ENCODE results near the gene ABHD15.
"Not testable (repeated sequence)": the region's sequence is repeated elsewhere in the genome, so short reads cannot be mapped to it uniquely, and the experiment has no call there.

ABHD15 gene

GRCh38 chr17:29563816-29564215 is 3.0 kb downstream of the ABHD15 start:
- no peaks in the 10 kb centered on the region for H3K36me3 ChIP-seq (ENCODE audit: insufficient read depth, low read length)
- no peak overlapping the region for H2AFZ ChIP-seq (ENCODE audit: low read length, unreplicated experiment)
- peaks cover 7% of the 10 kb centered on the region for H3K4me1 ChIP-seq (ENCODE audit: control insufficient read depth, insufficient read depth, low read length, unreplicated experiment)
- H3K4me3 ChIP-seq (ENCODE audit: low read depth, low read length): no peak overlapping the region
- no peak overlapping the region for H3K27ac ChIP-seq (ENCODE audit: low read depth, low read length)
- H3K27me3 ChIP-seq (ENCODE audit: insufficient read depth, low read length): no peaks in the 10 kb centered on the region
- H3K79me2 ChIP-seq (ENCODE audit: control insufficient read depth, insufficient read depth, low read length, unreplicated experiment): no peaks in the 10 kb centered on the region

GRCh38 chr17:29562615-29563014 is 4.2 kb downstream of the ABHD15 start:
- H3K27me3 ChIP-seq (ENCODE audit: insufficient read depth, low read length): no peaks in the 10 kb centered on the region
- H3K4me3 ChIP-seq (ENCODE audit: low read depth, low read length): no peak overlapping the region
- H3K79me2 ChIP-seq (ENCODE audit: control insufficient read depth, insufficient read depth, low read length, unreplicated experiment): no peaks in the 10 kb centered on the region
- no peaks in the 10 kb centered on the region for H3K36me3 ChIP-seq (ENCODE audit: insufficient read depth, low read length)
- peaks cover 8% of the 10 kb centered on the region for H3K4me1 ChIP-seq (ENCODE audit: control insufficient read depth, insufficient read depth, low read length, unreplicated experiment)
- H2AFZ ChIP-seq (ENCODE audit: low read length, unreplicated experiment): no peak overlapping the region
- no peak overlapping the region for H3K27ac ChIP-seq (ENCODE audit: low read depth, low read length)

- H3K27me3 ChIP-seq (ENCODE audit: insufficient read depth, low read length): no peaks in the 10 kb centered on the region
- no peak overlapping the region for H3K27ac ChIP-seq (ENCODE audit: low read depth, low read length)
- no peak overlapping the region for H2AFZ ChIP-seq (ENCODE audit: low read length, unreplicated experiment)
- H3K36me3 ChIP-seq (ENCODE audit: insufficient read depth, low read length): no peaks in the 10 kb centered on the region
- no peaks in the 10 kb centered on the region for H3K79me2 ChIP-seq (ENCODE audit: control insufficient read depth, insufficient read depth, low read length, unreplicated experiment)
- no peak overlapping the region for H3K4me3 ChIP-seq (ENCODE audit: low read depth, low read length)
- H3K4me1 ChIP-seq (ENCODE audit: control insufficient read depth, insufficient read depth, low read length, unreplicated experiment): peaks cover 15% of the 10 kb centered on the region
These were observed 5.0 kb downstream of the ABHD15 start for GRCh38 chr17:29561554-29562517.

GRCh38 chr17:29560316-29560715 is 6.5 kb downstream of the ABHD15 start:
- Histone ChIP-seq H3K79me2 (ENCODE audit: control insufficient read depth, insufficient read depth, low read length, unreplicated experiment) (no peaks in the 10 kb centered on the region), H3K4me1 (ENCODE audit: control insufficient read depth, insufficient read depth, low read length, unreplicated experiment) (peaks cover 8% of the 10 kb centered on the region), H3K36me3 (ENCODE audit: insufficient read depth, low read length) (no peaks in the 10 kb centered on the region), H3K4me3 (ENCODE audit: low read depth, low read length) (no peak overlapping the region), H3K27me3 (ENCODE audit: insufficient read depth, low read length) (no peaks in the 10 kb centered on the region), H2AFZ (ENCODE audit: low read length, unreplicated experiment) (no peak overlapping the region), H3K27ac (ENCODE audit: low read depth, low read length) (no peak overlapping the region)

- Histone ChIP-seq H2AFZ (ENCODE audit: low read length, unreplicated experiment) (no peak overlapping the region), H3K79me2 (ENCODE audit: control insufficient read depth, insufficient read depth, low read length, unreplicated experiment) (no peaks in the 10 kb centered on the region), H3K27me3 (ENCODE audit: insufficient read depth, low read length) (no peaks in the 10 kb centered on the region), H3K4me1 (ENCODE audit: control insufficient read depth, insufficient read depth, low read length, unreplicated experiment) (peaks cover 8% of the 10 kb centered on the region), H3K36me3 (ENCODE audit: insufficient read depth, low read length) (no peaks in the 10 kb centered on the region), H3K4me3 (ENCODE audit: low read depth, low read length) (no peak overlapping the region), H3K27ac (ENCODE audit: low read depth, low read length) (no peak overlapping the region)
These were observed 7.2 kb downstream of the ABHD15 start for GRCh38 chr17:29559640-29560039.

GRCh38 chr17:29558139-29558538 is 8.7 kb downstream of the ABHD15 start:
- not testable (repeated sequence) for H3K4me3 ChIP-seq (ENCODE audit: low read depth, low read length); H3K27ac ChIP-seq (ENCODE audit: low read depth, low read length); H3K79me2 ChIP-seq (ENCODE audit: control insufficient read depth, insufficient read depth, low read length, unreplicated experiment); H3K36me3 ChIP-seq (ENCODE audit: insufficient read depth, low read length); H3K4me1 ChIP-seq (ENCODE audit: control insufficient read depth, insufficient read depth, low read length, unreplicated experiment); H3K27me3 ChIP-seq (ENCODE audit: insufficient read depth, low read length); H2AFZ ChIP-seq (ENCODE audit: low read length, unreplicated experiment)

GRCh38 chr17:29557739-29558116 is 9.1 kb downstream of the ABHD15 start:
- Histone ChIP-seq H3K4me3 (ENCODE audit: low read depth, low read length) (no peak overlapping the region), H3K27me3 (ENCODE audit: insufficient read depth, low read length) (no peaks in the 10 kb centered on the region), H3K27ac (ENCODE audit: low read depth, low read length) (no peak overlapping the region), H3K4me1 (ENCODE audit: control insufficient read depth, insufficient read depth, low read length, unreplicated experiment) (peaks cover 8% of the 10 kb centered on the region), H2AFZ (ENCODE audit: low read length, unreplicated experiment) (no peak overlapping the region), H3K79me2 (ENCODE audit: control insufficient read depth, insufficient read depth, low read length, unreplicated experiment) (no peaks in the 10 kb centered on the region), H3K36me3 (ENCODE audit: insufficient read depth, low read length) (no peaks in the 10 kb centered on the region)

GRCh38 chr17:29557085-29557738 is 9.6 kb downstream of the ABHD15 start:
- Histone ChIP-seq H3K4me1 (ENCODE audit: control insufficient read depth, insufficient read depth, low read length, unreplicated experiment) (peaks cover 8% of the 10 kb centered on the region), H3K4me3 (ENCODE audit: low read depth, low read length) (no peak overlapping the region), H2AFZ (ENCODE audit: low read length, unreplicated experiment) (no peak overlapping the region), H3K27me3 (ENCODE audit: insufficient read depth, low read length) (no peaks in the 10 kb centered on the region), H3K79me2 (ENCODE audit: control insufficient read depth, insufficient read depth, low read length, unreplicated experiment) (no peaks in the 10 kb centered on the region), H3K36me3 (ENCODE audit: insufficient read depth, low read length) (no peaks in the 10 kb centered on the region), H3K27ac (ENCODE audit: low read depth, low read length) (no peak overlapping the region)

- Histone ChIP-seq H3K36me3 (ENCODE audit: insufficient read depth, low read length) (no peaks in the 10 kb centered on the region), H3K27ac (ENCODE audit: low read depth, low read length) (no peak overlapping the region), H3K27me3 (ENCODE audit: insufficient read depth, low read length) (no peaks in the 10 kb centered on the region), H3K4me1 (ENCODE audit: control insufficient read depth, insufficient read depth, low read length, unreplicated experiment) (peaks cover 8% of the 10 kb centered on the region), H2AFZ (ENCODE audit: low read length, unreplicated experiment) (no peak overlapping the region), H3K79me2 (ENCODE audit: control insufficient read depth, insufficient read depth, low read length, unreplicated experiment) (no peaks in the 10 kb centered on the region), H3K4me3 (ENCODE audit: low read depth, low read length) (no peak overlapping the region)
These were observed 11.0 kb downstream of the ABHD15 start for GRCh38 chr17:29555840-29556239.

GRCh38 chr17:29549177-29549923 is 17.5 kb downstream of the ABHD15 start:
- Histone ChIP-seq H3K79me2 (ENCODE audit: control insufficient read depth, insufficient read depth, low read length, unreplicated experiment) (no peaks in the 10 kb centered on the region), H2AFZ (ENCODE audit: low read length, unreplicated experiment) (no peak overlapping the region), H3K27me3 (ENCODE audit: insufficient read depth, low read length) (no peaks in the 10 kb centered on the region), H3K4me3 (ENCODE audit: low read depth, low read length) (no peak overlapping the region), H3K27ac (ENCODE audit: low read depth, low read length) (no peak overlapping the region), H3K36me3 (ENCODE audit: insufficient read depth, low read length) (0 out of 2 replicates have a peak, but pooled peaks cover 4% of the 10 kb centered on the region), H3K4me1 (ENCODE audit: control insufficient read depth, insufficient read depth, low read length, unreplicated experiment) (no peaks in the 10 kb centered on the region)

Data from ACC112 (cell line).